ENCODE measurements around the gene FAM186B.

The FAM186B gene

DNA sequence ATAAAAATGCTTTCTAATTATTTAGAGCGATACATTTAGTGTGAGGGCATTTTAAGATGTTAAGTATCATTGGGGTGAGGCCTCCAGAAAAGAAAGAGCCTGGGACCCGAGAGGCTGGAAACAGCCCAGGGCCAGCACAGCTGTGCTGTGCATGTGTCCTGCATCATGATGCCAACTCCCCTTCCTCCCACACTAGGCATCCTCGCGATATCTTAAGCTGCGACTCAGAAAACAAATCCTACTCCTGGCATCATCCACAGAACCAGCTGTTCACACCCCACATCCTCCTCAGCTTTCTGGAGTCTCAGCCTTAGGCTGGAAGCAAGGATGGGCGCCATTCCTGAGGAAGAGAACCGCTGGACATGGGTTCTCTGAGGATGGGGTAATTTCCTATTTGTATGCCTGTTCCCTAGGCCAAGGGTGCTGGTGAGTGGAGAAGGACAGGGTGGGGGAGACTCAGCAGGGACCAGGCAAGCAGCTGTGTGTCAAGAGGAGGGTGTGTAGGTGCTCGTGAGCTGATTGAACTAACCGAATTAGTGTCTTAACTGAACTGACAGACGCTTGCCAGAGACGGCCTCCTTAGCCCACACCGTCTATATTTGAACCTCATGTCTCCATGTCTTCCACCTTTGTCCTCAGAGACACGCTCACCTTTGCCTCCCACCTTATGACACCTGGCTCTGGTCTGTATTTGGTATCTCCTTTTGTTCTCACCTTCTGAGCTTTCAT is 21.9 kb downstream of the FAM186B start:
- no peak for DNase-seq (ENCODE audit: low spot score)
- in situ Hi-C loops (cut with MboI; ENCODE audit: low sequenced_read_pairs, unreplicated experiment) = no loop called here
- TF ChIP-seq, protein P1, sequence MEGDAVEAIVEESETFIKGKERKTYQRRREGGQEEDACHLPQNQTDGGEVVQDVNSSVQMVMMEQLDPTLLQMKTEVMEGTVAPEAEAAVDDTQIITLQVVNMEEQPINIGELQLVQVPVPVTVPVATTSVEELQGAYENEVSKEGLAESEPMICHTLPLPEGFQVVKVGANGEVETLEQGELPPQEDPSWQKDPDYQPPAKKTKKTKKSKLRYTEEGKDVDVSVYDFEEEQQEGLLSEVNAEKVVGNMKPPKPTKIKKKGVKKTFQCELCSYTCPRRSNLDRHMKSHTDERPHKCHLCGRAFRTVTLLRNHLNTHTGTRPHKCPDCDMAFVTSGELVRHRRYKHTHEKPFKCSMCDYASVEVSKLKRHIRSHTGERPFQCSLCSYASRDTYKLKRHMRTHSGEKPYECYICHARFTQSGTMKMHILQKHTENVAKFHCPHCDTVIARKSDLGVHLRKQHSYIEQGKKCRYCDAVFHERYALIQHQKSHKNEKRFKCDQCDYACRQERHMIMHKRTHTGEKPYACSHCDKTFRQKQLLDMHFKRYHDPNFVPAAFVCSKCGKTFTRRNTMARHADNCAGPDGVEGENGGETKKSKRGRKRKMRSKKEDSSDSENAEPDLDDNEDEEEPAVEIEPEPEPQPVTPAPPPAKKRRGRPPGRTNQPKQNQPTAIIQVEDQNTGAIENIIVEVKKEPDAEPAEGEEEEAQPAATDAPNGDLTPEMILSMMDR (IDR thresholded peaks at IDR 0.05; ENCODE audit: borderline replicate concordance, control extremely low read depth, extremely low read depth, insufficient read depth, missing control alignments) = no peak

DNA sequence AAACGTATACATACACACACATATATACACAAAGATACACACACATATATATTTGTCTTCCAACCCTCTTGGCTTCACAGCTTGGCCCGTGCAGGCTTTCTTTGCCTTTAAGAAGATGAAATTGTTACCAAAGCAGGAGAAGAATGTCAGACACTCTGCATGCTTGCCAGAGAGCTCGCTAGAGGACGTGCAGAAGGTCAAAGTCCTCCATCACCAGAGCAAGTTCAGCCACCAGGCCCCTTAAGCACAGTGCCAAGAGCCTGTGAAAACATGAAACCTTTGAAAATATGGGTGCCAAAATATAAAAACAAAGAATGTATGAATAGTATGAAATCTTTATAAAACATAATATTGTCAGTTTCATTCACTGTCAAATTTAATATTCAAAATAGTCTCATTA is 22.6 kb downstream of the FAM186B start:
- no peak for DNase-seq (ENCODE audit: low spot score)
- in situ Hi-C loops (cut with MboI; ENCODE audit: low sequenced_read_pairs, unreplicated experiment) = no loop called here
- TF ChIP-seq, protein P1 (IDR thresholded peaks at IDR 0.05; ENCODE audit: borderline replicate concordance, control extremely low read depth, extremely low read depth, insufficient read depth, missing control alignments) = no peak

DNA sequence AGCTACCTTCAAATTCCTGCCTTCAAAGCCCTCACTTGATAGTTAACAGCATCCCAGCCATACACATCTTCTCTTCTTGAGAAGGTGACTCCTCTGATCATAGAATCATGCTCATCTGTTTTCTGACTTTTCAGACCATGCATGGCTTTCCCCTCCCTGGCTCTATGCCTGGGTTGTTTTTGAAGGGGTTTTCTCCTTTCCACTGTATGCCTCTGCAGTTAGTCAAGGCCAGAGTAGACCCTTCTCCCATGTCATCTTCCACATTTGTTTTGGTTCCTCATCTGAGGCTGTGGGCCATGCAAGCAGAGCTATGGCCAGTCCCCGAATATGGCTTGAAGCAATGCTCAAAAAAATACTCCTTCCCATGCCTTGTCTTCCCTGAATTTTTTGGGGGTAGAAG is 23.2 kb downstream of the FAM186B start:
- DNase-seq (ENCODE audit: low spot score) = peak; percentile 56
- in situ Hi-C loops (cut with MboI; ENCODE audit: low sequenced_read_pairs, unreplicated experiment) = no loop called here
- TF ChIP-seq, protein P1 (IDR thresholded peaks at IDR 0.05; ENCODE audit: borderline replicate concordance, control extremely low read depth, extremely low read depth, insufficient read depth, missing control alignments) = no peak

DNA sequence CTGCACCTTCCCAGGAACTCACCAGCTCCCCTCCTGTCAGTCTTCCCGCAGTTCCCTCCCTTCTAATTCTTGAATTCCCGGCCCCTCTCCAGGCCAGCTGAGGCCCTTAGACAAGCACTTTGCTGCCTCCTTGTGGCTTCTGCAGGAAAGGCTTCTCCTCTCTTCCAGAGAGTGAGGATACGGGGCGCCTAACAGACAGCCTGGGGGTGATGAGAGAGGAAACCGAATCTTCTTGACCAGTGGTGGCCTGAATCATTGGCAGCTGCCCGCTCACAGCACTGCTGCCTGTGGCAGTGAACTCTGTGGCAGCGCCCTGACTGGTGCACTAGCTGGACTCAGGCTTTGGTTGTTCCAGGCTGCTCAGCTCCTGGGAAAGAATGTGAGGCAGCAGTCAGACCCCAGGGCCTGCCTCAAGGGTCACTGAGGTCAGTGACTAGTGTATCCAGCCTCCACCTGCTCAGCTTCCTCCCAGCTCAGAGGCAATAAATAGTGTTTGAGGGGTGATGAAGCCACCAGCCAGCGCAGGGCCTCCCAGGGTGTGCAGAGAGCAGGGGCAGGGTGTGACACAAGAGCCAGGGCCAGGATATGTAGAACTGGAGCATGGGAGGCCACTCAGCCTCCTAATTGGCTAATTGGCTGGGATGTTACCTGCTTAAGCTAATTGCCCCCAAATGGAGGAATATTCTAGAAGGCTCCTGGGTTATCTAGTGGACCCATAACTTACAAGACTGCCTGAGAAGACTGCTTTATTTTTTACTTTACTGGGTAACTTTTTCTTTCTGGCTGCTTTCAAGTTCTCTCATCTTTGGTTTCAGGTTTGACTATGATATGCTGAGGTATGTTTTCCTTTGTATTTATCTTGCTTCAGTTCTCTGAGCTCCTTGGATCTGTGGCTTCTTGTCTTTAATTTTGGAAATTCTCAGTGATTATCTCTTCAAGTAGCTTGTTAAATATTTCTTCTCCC is 24.6 kb downstream of the FAM186B start:
- DNase-seq (ENCODE audit: low spot score) = peak; percentile 80
- TF ChIP-seq, protein P1 (IDR thresholded peaks at IDR 0.05; ENCODE audit: borderline replicate concordance, control extremely low read depth, extremely low read depth, insufficient read depth, missing control alignments) = peak; percentile 91
- in situ Hi-C loops (cut with MboI; ENCODE audit: low sequenced_read_pairs, unreplicated experiment) = no loop called here

DNA sequence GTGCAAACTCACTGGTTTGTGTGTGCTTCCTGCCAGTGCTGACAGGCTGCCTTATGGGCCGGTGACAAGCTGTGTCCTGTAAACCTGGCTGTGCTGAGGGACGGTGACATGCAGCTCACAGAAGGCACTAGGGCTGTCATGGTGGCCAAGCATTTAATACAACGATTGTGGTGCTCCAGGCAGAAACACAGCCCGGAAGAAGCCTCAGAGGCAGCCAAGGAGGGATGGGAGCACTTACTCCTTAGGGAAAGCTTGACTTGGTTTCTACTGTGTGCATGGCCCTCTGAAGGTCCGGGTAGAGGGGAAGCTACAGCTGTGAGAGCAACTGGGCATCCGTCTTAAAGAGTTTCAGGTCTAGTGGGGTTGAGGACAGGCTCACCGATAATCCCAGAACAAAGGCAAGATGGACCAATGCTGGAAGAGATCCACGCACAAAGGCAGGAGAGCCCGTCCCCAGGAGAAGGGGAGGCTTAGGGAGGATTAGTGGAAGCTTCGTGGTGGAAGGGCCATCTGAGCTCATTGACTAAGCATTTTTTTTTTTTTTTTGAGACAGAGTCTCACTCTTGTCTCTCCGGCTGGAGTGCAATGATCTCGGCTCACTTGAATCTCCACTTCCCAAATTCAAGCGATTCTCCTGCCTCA is 26.8 kb downstream of the FAM186B start:
- in situ Hi-C loops (cut with MboI; ENCODE audit: low sequenced_read_pairs, unreplicated experiment) = no loop called here
- TF ChIP-seq, protein P1 (IDR thresholded peaks at IDR 0.05; ENCODE audit: borderline replicate concordance, control extremely low read depth, extremely low read depth, insufficient read depth, missing control alignments) = no peak
- no peak for DNase-seq (ENCODE audit: low spot score)

DNA sequence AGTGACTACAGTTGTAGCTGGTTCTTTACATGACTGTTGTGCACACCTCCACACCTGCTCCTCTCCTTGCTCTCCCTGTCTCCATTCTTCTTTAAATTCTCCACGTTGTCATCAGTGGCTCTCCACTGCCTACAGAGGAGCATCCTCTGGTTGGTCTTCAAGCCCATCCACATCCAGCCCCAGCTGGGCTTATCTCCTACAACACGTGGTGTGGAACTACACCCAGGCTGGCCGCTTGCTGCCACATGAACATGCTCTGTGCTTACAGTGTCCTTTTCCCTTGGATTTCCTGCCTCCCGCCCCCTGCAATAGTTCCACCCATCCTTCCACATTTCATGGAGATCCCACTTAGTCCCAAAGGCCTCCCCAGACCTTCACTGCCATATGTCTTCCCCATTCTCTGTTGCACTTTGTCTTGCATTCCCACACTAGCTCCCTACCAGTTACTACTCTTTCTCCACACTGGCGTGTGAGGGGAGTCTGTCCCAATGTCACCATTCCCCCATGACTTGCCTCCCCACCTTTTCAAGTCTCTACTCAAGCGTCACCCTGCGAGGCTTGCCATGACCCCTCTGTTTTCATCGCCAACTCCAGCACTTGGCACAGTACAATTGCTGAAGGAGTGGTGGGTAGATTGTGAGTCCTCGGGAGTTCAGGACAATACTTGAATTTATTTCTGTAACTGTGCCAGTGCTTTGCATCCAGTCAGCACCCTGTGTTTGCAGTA is 27.7 kb downstream of the FAM186B start:
- DNase-seq (ENCODE audit: low spot score) = no peak
- in situ Hi-C loops (cut with MboI; ENCODE audit: low sequenced_read_pairs, unreplicated experiment) = no loop called here
- TF ChIP-seq, protein P1 (IDR thresholded peaks at IDR 0.05; ENCODE audit: borderline replicate concordance, control extremely low read depth, extremely low read depth, insufficient read depth, missing control alignments) = no peak

Measured in GM13976 (cell line).